Activated B cell treated with CpG ODN at 0.5 μM for 24 hours (primary cell): ENCODE measurements around the gene KRT7. TPM values are rescaled to one million over a fixed set of nuclear protein-coding genes. Genes with fewer than 3 reads are reported as not detected.

Experiments used
- ATAC-seq: fragments of 200-7000 bp; cut with Tn5 transposase; one replicate; pipeline ENCODE4 v1.10.0; 2021; ENCODE audit warnings: low read depth, mild to moderate bottlenecking, moderate library complexity
- CTCF ChIA-PET: fragments of 350-600 bp; sonication (Branson Sonifier 250); formaldehyde crosslinking; loops from one replicate; lab custom pipeline; 2021; ENCODE audit warnings: antibody characterized with exemption; lab: Charles Lee
- POLR2A ChIA-PET: fragments of 350-600 bp; sonication (Branson Sonifier 250); formaldehyde crosslinking; loops from one replicate; lab custom pipeline; 2021; ENCODE audit warnings: antibody characterized with exemption; lab: Charles Lee
- DNase-seq: peaks from one replicate; pipeline ENCODE4 v3.0.0; 2022
- H3K27ac Mint-ChIP-seq: one replicate; pipeline ENCODE4 v1.8.0; 2020; ENCODE audit warnings: mixed read lengths
- H3K27me3 Mint-ChIP-seq: one replicate; pipeline ENCODE4 v1.8.0; 2021; ENCODE audit warnings: mixed read lengths
- H3K36me3 Mint-ChIP-seq: one replicate; pipeline ENCODE4 v1.8.0; 2021; ENCODE audit warnings: low read depth, mixed read lengths
- H3K4me1 Mint-ChIP-seq: one replicate; pipeline ENCODE4 v1.8.0; 2021; ENCODE audit warnings: mixed read lengths
- H3K4me3 Mint-ChIP-seq: one replicate; pipeline ENCODE4 v1.8.0; 2020; ENCODE audit warnings: mild to moderate bottlenecking, mixed read lengths
- H3K9me3 Mint-ChIP-seq: one replicate; pipeline ENCODE4 v1.8.0; 2020; ENCODE audit warnings: mixed read lengths
- CTCF ChIP-seq: fragments of 200-600 bp; IDR thresholded peaks from one replicate; pipeline ENCODE4 v1.8.0; 2022; ENCODE audit warnings: antibody characterized with exemption, mild to moderate bottlenecking
- intact Hi-C: fragments of 100-400 bp; cut with micrococcal nuclease; formaldehyde crosslinking; loops from one replicate; pipeline ENCODE4 v1.15.1; 2024
- total RNA-seq: library from RNA; stranded (reverse); gene quantifications from 2 replicates; pipeline ENCODE4 v1.2.3, GENCODE V29; 2022

KRT7 gene
- total RNA-seq, 1 donor from 2014 or later, result 1.1 TPM

GRCh38 chr12:52210186-52210924, 22.7 kb upstream of the KRT7 start:
- H3K9me3 Mint-ChIP-seq, result no peaks in the 10 kb centered on the region
- H3K4me3 Mint-ChIP-seq, result no peak overlapping the region
- H3K27me3 Mint-ChIP-seq, result peaks cover 15% of the 10 kb centered on the region
- intact Hi-C loops, result no loop called here
- H3K36me3 Mint-ChIP-seq, result no peaks in the 10 kb centered on the region
- H3K4me1 Mint-ChIP-seq, result no peaks in the 10 kb centered on the region
- no peak for DNase-seq
- no peak for ATAC-seq
- TF ChIP-seq CTCF, result no peak
- POLR2A ChIA-PET, result no interaction called here
- CTCF ChIA-PET, result interaction anchor here (1.7 kb wide), 1 partner anchor 69 kb away, joined by 5 read pairs; no protein-coding TSS in a partner anchor
- H3K27ac Mint-ChIP-seq, result no peak overlapping the region

DNA sequence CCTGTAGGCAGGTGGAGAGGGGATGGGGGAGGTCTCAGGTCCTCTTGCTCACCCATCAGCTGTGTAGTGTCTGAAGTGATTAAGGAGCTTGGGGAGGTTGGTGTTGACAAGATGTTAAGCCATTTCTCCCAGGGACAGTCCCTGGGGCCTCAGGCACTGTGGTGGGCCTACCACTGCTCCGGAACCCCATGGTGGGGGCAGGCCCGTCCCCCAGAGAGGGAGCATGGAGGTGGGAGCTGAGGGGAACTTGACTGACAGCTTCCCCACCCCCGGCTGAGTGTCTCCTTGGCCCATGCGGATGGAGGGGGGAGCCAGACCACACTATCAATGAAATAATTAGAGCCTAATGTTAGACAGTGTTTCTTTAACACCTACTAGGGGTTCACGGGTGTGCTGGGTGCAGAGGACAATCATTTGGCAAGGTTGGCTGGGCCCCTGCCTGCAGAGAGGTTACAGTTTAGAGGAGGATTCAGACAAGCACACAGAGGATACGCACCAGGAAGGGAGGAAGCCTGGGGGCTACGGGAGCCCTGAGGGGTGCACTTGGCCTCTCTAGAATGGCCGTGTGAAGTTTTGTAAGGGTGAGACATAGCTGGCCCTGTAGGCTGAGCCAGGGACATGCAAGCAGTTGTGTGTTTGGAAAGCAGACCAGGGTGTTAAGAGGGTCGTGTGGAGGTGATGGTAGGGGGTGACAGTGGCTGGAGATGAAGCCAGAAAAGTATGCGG, 22.0 kb upstream of the KRT7 start:
- H3K9me3 Mint-ChIP-seq, result no peaks in the 10 kb centered on the region
- CTCF ChIA-PET, result no interaction called here
- ATAC-seq (no peak), DNase-seq (no peak)
- no peak for TF ChIP-seq CTCF
- H3K27ac Mint-ChIP-seq, result no peak overlapping the region
- POLR2A ChIA-PET, result no interaction called here
- H3K4me1 Mint-ChIP-seq, result no peaks in the 10 kb centered on the region
- no peak overlapping the region for H3K4me3 Mint-ChIP-seq
- H3K27me3 Mint-ChIP-seq, result peaks cover 19% of the 10 kb centered on the region
- H3K36me3 Mint-ChIP-seq, result no peaks in the 10 kb centered on the region
- intact Hi-C loops, result no loop called here

DNA sequence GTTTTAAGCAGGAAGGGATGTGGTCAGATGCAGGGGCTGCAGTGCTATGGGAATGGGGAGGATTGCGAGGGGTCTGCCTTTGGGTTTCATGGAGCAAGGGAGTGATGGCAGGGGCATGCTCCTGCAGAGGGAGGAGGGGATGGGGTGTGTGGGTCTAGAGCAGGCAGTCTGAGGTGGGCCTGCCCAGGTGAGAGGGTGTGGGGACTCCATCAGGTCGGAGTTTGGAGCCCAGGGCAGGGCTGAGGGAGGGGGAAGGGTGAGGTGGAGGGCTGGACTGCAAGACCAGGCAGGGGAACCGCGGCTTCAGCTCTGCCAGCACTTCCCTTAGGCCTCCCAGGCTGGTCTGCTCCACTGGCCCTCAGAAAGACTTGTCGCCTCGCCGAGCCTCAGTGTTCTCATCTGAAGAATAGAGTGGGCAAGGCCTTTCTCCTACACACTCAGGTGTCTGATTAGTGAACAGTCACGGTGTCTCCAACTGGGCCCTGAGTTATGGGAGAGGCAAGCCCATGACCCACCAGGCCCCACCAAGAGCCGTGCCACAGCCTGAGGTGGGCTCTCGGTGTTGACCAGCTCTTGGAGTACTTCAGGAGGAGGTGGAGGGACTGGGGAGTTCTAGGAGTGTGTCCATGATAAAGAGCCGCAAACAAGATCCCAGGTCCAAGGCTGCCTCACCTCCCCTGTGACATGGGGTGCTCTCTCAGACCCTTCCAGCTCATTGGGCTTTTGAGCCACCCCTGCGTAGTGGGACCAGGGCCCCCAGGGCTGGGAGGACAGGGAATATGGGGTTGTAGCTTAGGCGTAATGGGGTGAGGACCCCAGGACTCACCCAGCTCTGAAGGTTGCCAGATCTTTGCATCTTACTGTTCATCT, 21.1 kb upstream of the KRT7 start:
- POLR2A ChIA-PET, result no interaction called here
- peaks cover 22% of the 10 kb centered on the region for H3K27me3 Mint-ChIP-seq
- no peaks in the 10 kb centered on the region for H3K9me3 Mint-ChIP-seq
- CTCF ChIA-PET, result no interaction called here
- intact Hi-C loops, result no loop called here
- H3K4me3 Mint-ChIP-seq, result no peak overlapping the region
- no peak for DNase-seq
- no peak for ATAC-seq
- no peak overlapping the region for H3K27ac Mint-ChIP-seq
- no peaks in the 10 kb centered on the region for H3K36me3 Mint-ChIP-seq
- H3K4me1 Mint-ChIP-seq, result no peaks in the 10 kb centered on the region
- TF ChIP-seq CTCF, result no peak

GRCh38 chr12:52212701-52213563, 20.1 kb upstream of the KRT7 start:
- Mint-ChIP-seq H3K9me3 (no peaks in the 10 kb centered on the region), H3K4me1 (no peaks in the 10 kb centered on the region), H3K36me3 (no peaks in the 10 kb centered on the region), H3K4me3 (no peak overlapping the region), H3K27me3 (peaks cover 17% of the 10 kb centered on the region), H3K27ac (no peak overlapping the region)
- POLR2A ChIA-PET, result no interaction called here
- intact Hi-C loops, result no loop called here
- ATAC-seq, result no peak
- no peak for TF ChIP-seq CTCF
- no peak for DNase-seq
- CTCF ChIA-PET, result no interaction called here
